PC-3 (cell line): Measurements from ENCODE around the gene KRT2. TPM values are rescaled to one million over a fixed set of nuclear protein-coding genes. Genes with fewer than 3 reads are reported as not detected.

Experiments used
- ATAC-seq: fragments of 200-7000 bp; cut with Tn5 transposase; 2 replicates; pipeline ENCODE4 v1.9.1; 2020; ENCODE audit warnings: mild to moderate bottlenecking, moderate library complexity
- BruUV-seq: library from RNA; stranded (reverse); fragments of 400-500 nt; replicated peaks from 2 replicates; lab custom pipeline; 2021; lab: Mats Ljungman, UMichigan
- CTCF ChIA-PET: fragments of 300-600 bp; sonication (Branson Sonifier 250); formaldehyde crosslinking; loops from one replicate; lab custom pipeline; 2022; ENCODE audit warnings: antibody characterized with exemption; lab: Charles Lee
- POLR2A ChIA-PET: fragments of 300-600 bp; sonication (Branson Sonifier 250); formaldehyde crosslinking; loops from one replicate; lab custom pipeline; 2022; ENCODE audit warnings: antibody characterized with exemption; ENCODE audit not compliant: unreplicated experiment; lab: Charles Lee
- DNase-seq: peaks from one replicate; pipeline ENCODE4 v3.0.0-alpha.2; 2015
- H2AFZ ChIP-seq: fragments of 300-600 bp; sonication (generic); 2 replicates; pipeline ENCODE4 v1.6.0; 2016; ENCODE audit warnings: antibody characterized with exemption, low read length
- H3F3A ChIP-seq: fragments of 300-600 bp; sonication (generic); one replicate; pipeline ENCODE4 v1.6.0; 2017; ENCODE audit warnings: antibody characterized with exemption, low read length, control low read depth, mild to moderate bottlenecking; ENCODE audit not compliant: unreplicated experiment
- H3K27ac ChIP-seq: fragments of 300-600 bp; sonication (generic); 2 replicates; pipeline ENCODE4 v1.5.1; 2016; ENCODE audit warnings: mild to moderate bottlenecking, low read length
- H3K27me3 ChIP-seq: fragments of 300-600 bp; sonication (generic); 2 replicates; pipeline ENCODE4 v1.6.1; 2016; ENCODE audit warnings: low read length, mixed read lengths
- H3K36me3 ChIP-seq: fragments of 300-600 bp; sonication (generic); 2 replicates; pipeline ENCODE4 v1.6.1; 2016; ENCODE audit warnings: low read depth, mixed run types, low read length, mixed read lengths
- H3K4me1 ChIP-seq: fragments of 300-600 bp; sonication (generic); 2 replicates; pipeline ENCODE4 v1.5.1; 2016; ENCODE audit warnings: low read length; ENCODE audit not compliant: insufficient read depth
- H3K4me2 ChIP-seq: fragments of 300-600 bp; sonication (generic); 2 replicates; pipeline ENCODE4 v1.6.0; 2016; ENCODE audit warnings: low read length
- H3K4me3 ChIP-seq: fragments of 300-600 bp; sonication (generic); 2 replicates; pipeline ENCODE4 v1.5.1; 2016; ENCODE audit warnings: mild to moderate bottlenecking, low read length, mixed read lengths
- H3K79me2 ChIP-seq: fragments of 300-600 bp; sonication (generic); 2 replicates; pipeline ENCODE4 v1.6.1; 2017; ENCODE audit warnings: low read length, mixed read lengths
- H3K9ac ChIP-seq: fragments of 300-600 bp; sonication (generic); 2 replicates; pipeline ENCODE4 v1.6.0; 2016; ENCODE audit warnings: mild to moderate bottlenecking, low read length
- H3K9me2 ChIP-seq: fragments of 300-600 bp; sonication (generic); replicated peaks from 2 replicates; pipeline ENCODE4 v1.6.1; 2016; ENCODE audit warnings: mixed run types, low read length, mixed read lengths
- H3K9me3 ChIP-seq: fragments of 300-600 bp; sonication (generic); 2 replicates; pipeline ENCODE4 v1.6.1; 2016; ENCODE audit warnings: low read length, mixed read lengths
- H4K20me1 ChIP-seq: fragments of 300-600 bp; sonication (generic); 2 replicates; pipeline ENCODE4 v1.6.1; 2016; ENCODE audit warnings: low read length, mixed read lengths
- CTCF ChIP-seq: fragments of 300-600 bp; sonication (generic); conservative IDR thresholded peaks from 2 replicates; pipeline ENCODE4 v1.5.1; 2017; ENCODE audit warnings: antibody characterized with exemption, low read depth, mild to moderate bottlenecking, low read length
- EZH2 ChIP-seq: fragments of 300-600 bp; sonication (generic); IDR thresholded peaks from one replicate; pipeline ENCODE4 v1.6.1; 2017; ENCODE audit warnings: antibody characterized with exemption, mild to moderate bottlenecking, low read length; ENCODE audit not compliant: unreplicated experiment
- EZH2phosphoT487 ChIP-seq: fragments of 300-600 bp; sonication (generic); IDR thresholded peaks from 2 replicates; pipeline ENCODE4 v1.6.1; 2018; ENCODE audit warnings: mild to moderate bottlenecking, antibody characterized with exemption, low read length, borderline replicate concordance
- intact Hi-C: fragments of 100-400 bp; cut with micrococcal nuclease; formaldehyde crosslinking; loops from 2 replicates; pipeline ENCODE4 v1.9.0; 2023
- total RNA-seq: library from RNA; depleted of rRNA; stranded (reverse); fragments of >200 nt; gene quantifications from 2 replicates; pipeline ENCODE4 v1.2.3, GENCODE V29; 2014

The KRT2 gene
- total RNA-seq, 1 experiment from 2014 or later = not detected

- Histone ChIP-seq H3K79me2 (no peaks in the 10 kb centered on the region), H3K27ac (no peak overlapping the region), H3K4me3 (no peak overlapping the region), H3K4me1 (no peaks in the 10 kb centered on the region), H3K27me3 (peaks cover 34% of the 10 kb centered on the region; the same call in 1 of the 2 replicates), H3K4me2 (no peak overlapping the region), H3K36me3 (no peaks in the 10 kb centered on the region), H4K20me1 (no peaks in the 10 kb centered on the region), H3K9ac (no peak overlapping the region), H2AFZ (no peak overlapping the region), H3F3A (no peaks in the 10 kb centered on the region), H3K9me3 (no peaks in the 10 kb centered on the region), H3K9me2 (no peaks in the 10 kb centered on the region)
- intact Hi-C loops = no loop called here
- ChIA-PET CTCF (no interaction called here), POLR2A (no interaction called here)
- DNase-seq (no peak), ATAC-seq (no peak)
- BruUV-seq = no TSS peak
- TF ChIP-seq CTCF = no peak
- no peak for TF ChIP-seq EZH2
- no peak for TF ChIP-seq EZH2phosphoT487
Observed at GRCh38 chr12:52696588-52696987, 44.6 kb upstream of the KRT2 start.

- POLR2A ChIA-PET = no interaction called here
- no peaks in the 10 kb centered on the region for H3F3A ChIP-seq
- H3K36me3 ChIP-seq = no peaks in the 10 kb centered on the region
- ATAC-seq (no peak), DNase-seq (no peak)
- H3K4me2 ChIP-seq = no peak overlapping the region
- no peaks in the 10 kb centered on the region for H3K9me3 ChIP-seq
- no peaks in the 10 kb centered on the region for H3K79me2 ChIP-seq
- intact Hi-C loops = no loop called here
- peaks cover 3% of the 10 kb centered on the region; the same call in 1 of the 2 replicates for H3K4me1 ChIP-seq
- TF ChIP-seq EZH2 = no peak
- no peak for TF ChIP-seq CTCF
- TF ChIP-seq EZH2phosphoT487 = no peak
- no peak overlapping the region for H2AFZ ChIP-seq
- H3K27ac ChIP-seq = no peak overlapping the region
- no TSS peak for BruUV-seq
- CTCF ChIA-PET = no interaction called here
- no peak overlapping the region for H3K4me3 ChIP-seq
- H4K20me1 ChIP-seq = no peaks in the 10 kb centered on the region
- H3K27me3 ChIP-seq = peaks cover 47% of the 10 kb centered on the region
- H3K9ac ChIP-seq = no peak overlapping the region
- no peaks in the 10 kb centered on the region for H3K9me2 ChIP-seq
Observed at GRCh38 chr12:52695039-52695438, 43.0 kb upstream of the KRT2 start.

- intact Hi-C loops = no loop called here
- ATAC-seq (no peak), DNase-seq (no peak)
- H3K4me1 ChIP-seq = peaks cover 3% of the 10 kb centered on the region; the same call in 1 of the 2 replicates
- no peaks in the 10 kb centered on the region for H3K9me2 ChIP-seq
- POLR2A ChIA-PET = no interaction called here
- CTCF ChIA-PET = no interaction called here
- H3K4me2 ChIP-seq = no peak overlapping the region
- no peak overlapping the region for H2AFZ ChIP-seq
- H3K9me3 ChIP-seq = no peaks in the 10 kb centered on the region
- peaks cover 47% of the 10 kb centered on the region for H3K27me3 ChIP-seq
- no peaks in the 10 kb centered on the region for H3F3A ChIP-seq
- no peak overlapping the region for H3K27ac ChIP-seq
- BruUV-seq = no TSS peak
- no peak for TF ChIP-seq CTCF
- TF ChIP-seq EZH2 = no peak
- TF ChIP-seq EZH2phosphoT487 = no peak
- H3K9ac ChIP-seq = no peak overlapping the region
- no peaks in the 10 kb centered on the region for H4K20me1 ChIP-seq
- no peaks in the 10 kb centered on the region for H3K79me2 ChIP-seq
- H3K36me3 ChIP-seq = no peaks in the 10 kb centered on the region
- no peak overlapping the region for H3K4me3 ChIP-seq
Observed at GRCh38 chr12:52694151-52694550, 42.1 kb upstream of the KRT2 start.
